ENCODE data around the gene CTAGE1.
"Not testable (repeated sequence)": the region's sequence is repeated elsewhere in the genome, so short reads cannot be mapped to it uniquely, and the experiment has no call there.

CTAGE1 gene

GRCh38 chr18:22417496-22418188, at the start of gene CTAGE1:
Gene CTAGE1 (minus strand): TSS chr18:22417915. CDS start chr18:22417811, 104 bp downstream.
- FAIRE-seq (no peak), DNase-seq (ENCODE audit: low spot score) (no peak)

- FAIRE-seq = peak; percentile 65
- peak; percentile 88 for DNase-seq (ENCODE audit: low spot score)
Measured at GRCh38 chr18:22466608-22467395, 49.1 kb upstream of the CTAGE1 start.

GRCh38 chr18:22465859-22466457, 48.2 kb upstream of the CTAGE1 start:
- DNase-seq (ENCODE audit: low spot score) (peak; percentile 89), FAIRE-seq (peak; percentile 76)

- DNase-seq (ENCODE audit: low spot score) = no peak
- FAIRE-seq = no peak
Measured at GRCh38 chr18:22463076-22463475, 45.4 kb upstream of the CTAGE1 start.

- FAIRE-seq (no peak), DNase-seq (ENCODE audit: low spot score) (no peak)
Measured at GRCh38 chr18:22459491-22459890, 41.8 kb upstream of the CTAGE1 start.

- FAIRE-seq (no peak), DNase-seq (ENCODE audit: low spot score) (no peak)
Measured at GRCh38 chr18:22457524-22457923, 39.8 kb upstream of the CTAGE1 start.

- no peak for DNase-seq (ENCODE audit: low spot score)
- no peak for FAIRE-seq
Measured at GRCh38 chr18:22456547-22456946, 38.8 kb upstream of the CTAGE1 start.

GRCh38 chr18:22456116-22456480, 38.4 kb upstream of the CTAGE1 start:
- FAIRE-seq (no peak), DNase-seq (ENCODE audit: low spot score) (no peak)

GRCh38 chr18:22455425-22456115, 37.9 kb upstream of the CTAGE1 start:
- FAIRE-seq = no peak
- DNase-seq (ENCODE audit: low spot score) = no peak

- no peak for FAIRE-seq
- DNase-seq (ENCODE audit: low spot score) = no peak
Measured at GRCh38 chr18:22453315-22453714, 35.6 kb upstream of the CTAGE1 start.

- DNase-seq (ENCODE audit: low spot score) = no peak
- no peak for FAIRE-seq
Measured at GRCh38 chr18:22452226-22452668, 34.5 kb upstream of the CTAGE1 start.

GRCh38 chr18:22451796-22452195, 34.1 kb upstream of the CTAGE1 start:
- FAIRE-seq (no peak), DNase-seq (ENCODE audit: low spot score) (no peak)

GRCh38 chr18:22450766-22451165, 33.1 kb upstream of the CTAGE1 start:
- not testable (repeated sequence) for DNase-seq (ENCODE audit: low spot score); FAIRE-seq

GRCh38 chr18:22450318-22450717, 32.6 kb upstream of the CTAGE1 start:
- DNase-seq (ENCODE audit: low spot score); FAIRE-seq: not testable (repeated sequence)

- not testable (repeated sequence) for DNase-seq (ENCODE audit: low spot score)
Measured at GRCh38 chr18:22449753-22450152, 32.0 kb upstream of the CTAGE1 start.

GRCh38 chr18:22448238-22448637, 30.5 kb upstream of the CTAGE1 start:
- DNase-seq (ENCODE audit: low spot score) (no peak), FAIRE-seq (no peak)

More at GRCh38 chr18:22449753-22450152, 32.0 kb upstream of the CTAGE1 start:
- FAIRE-seq = not testable (repeated sequence)

- no peak for DNase-seq (ENCODE audit: low spot score)
- FAIRE-seq = no peak
Measured at GRCh38 chr18:22447792-22448191, 30.1 kb upstream of the CTAGE1 start.

GRCh38 chr18:22446911-22447310, 29.2 kb upstream of the CTAGE1 start:
- FAIRE-seq (no peak), DNase-seq (ENCODE audit: low spot score) (no peak)

GRCh38 chr18:22446325-22446724, 28.6 kb upstream of the CTAGE1 start:
- no peak for DNase-seq (ENCODE audit: low spot score)
- FAIRE-seq = no peak

GRCh38 chr18:22441638-22442037, 23.9 kb upstream of the CTAGE1 start:
- DNase-seq (ENCODE audit: low spot score) = no peak

GRCh38 chr18:22439447-22439846, 21.7 kb upstream of the CTAGE1 start:
- no peak for FAIRE-seq
- DNase-seq (ENCODE audit: low spot score) = peak; percentile 9

More at GRCh38 chr18:22441638-22442037, 23.9 kb upstream of the CTAGE1 start:
- no peak for FAIRE-seq
